ENCODE data around the gene IL10RB.
"Not testable (repeated sequence)": the region's sequence is repeated elsewhere in the genome, so short reads cannot be mapped to it uniquely, and the experiment has no call there.

DNA sequence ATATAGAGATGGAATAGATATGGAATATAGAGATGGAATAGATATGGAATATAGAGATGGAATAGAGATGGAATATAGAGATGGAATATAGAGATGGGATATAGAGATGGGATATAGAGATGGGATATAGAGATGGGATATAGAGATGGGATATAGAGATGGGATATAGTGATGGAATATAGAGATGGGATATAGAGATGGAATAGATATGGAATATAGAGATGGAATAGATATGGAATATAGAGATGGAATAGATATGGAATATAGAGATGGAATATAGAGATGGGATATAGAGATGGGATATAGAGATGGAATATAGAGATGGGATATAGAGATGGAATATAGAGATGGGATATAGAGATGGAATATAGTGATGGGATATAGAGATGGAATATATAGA lies 57.4 kb downstream of the IL10RB start:
- TF ChIP-seq, protein P1, sequence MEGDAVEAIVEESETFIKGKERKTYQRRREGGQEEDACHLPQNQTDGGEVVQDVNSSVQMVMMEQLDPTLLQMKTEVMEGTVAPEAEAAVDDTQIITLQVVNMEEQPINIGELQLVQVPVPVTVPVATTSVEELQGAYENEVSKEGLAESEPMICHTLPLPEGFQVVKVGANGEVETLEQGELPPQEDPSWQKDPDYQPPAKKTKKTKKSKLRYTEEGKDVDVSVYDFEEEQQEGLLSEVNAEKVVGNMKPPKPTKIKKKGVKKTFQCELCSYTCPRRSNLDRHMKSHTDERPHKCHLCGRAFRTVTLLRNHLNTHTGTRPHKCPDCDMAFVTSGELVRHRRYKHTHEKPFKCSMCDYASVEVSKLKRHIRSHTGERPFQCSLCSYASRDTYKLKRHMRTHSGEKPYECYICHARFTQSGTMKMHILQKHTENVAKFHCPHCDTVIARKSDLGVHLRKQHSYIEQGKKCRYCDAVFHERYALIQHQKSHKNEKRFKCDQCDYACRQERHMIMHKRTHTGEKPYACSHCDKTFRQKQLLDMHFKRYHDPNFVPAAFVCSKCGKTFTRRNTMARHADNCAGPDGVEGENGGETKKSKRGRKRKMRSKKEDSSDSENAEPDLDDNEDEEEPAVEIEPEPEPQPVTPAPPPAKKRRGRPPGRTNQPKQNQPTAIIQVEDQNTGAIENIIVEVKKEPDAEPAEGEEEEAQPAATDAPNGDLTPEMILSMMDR (IDR thresholded peaks at IDR 0.05): not testable (repeated sequence)
- TF ChIP-seq, protein P2, sequence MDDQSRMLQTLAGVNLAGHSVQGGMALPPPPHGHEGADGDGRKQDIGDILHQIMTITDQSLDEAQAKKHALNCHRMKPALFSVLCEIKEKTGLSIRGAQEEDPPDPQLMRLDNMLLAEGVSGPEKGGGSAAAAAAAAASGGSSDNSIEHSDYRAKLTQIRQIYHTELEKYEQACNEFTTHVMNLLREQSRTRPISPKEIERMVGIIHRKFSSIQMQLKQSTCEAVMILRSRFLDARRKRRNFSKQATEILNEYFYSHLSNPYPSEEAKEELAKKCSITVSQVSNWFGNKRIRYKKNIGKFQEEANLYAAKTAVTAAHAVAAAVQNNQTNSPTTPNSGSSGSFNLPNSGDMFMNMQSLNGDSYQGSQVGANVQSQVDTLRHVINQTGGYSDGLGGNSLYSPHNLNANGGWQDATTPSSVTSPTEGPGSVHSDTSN (IDR thresholded peaks at IDR 0.05): not testable (repeated sequence)
- not testable (repeated sequence) for TF ChIP-seq POLR2A (IDR thresholded peaks at IDR 0.05; ENCODE audit: low read length); RNF2 (IDR thresholded peaks at IDR 0.05; ENCODE audit: borderline replicate concordance, low read depth); KDM1A (IDR thresholded peaks at IDR 0.05; ENCODE audit: low read depth); NR3C1 (IDR thresholded peaks at IDR 0.05)

Measured in A549 (cell line).